Myocyte (in vitro differentiated cells): ENCODE results near the gene GUK1. TPM values are rescaled to one million over a fixed set of nuclear protein-coding genes. Genes with fewer than 3 reads are reported as not detected.
"Not testable (repeated sequence)": the region's sequence is repeated elsewhere in the genome, so short reads cannot be mapped to it uniquely, and the experiment has no call there.

ENCODE experiments used
- DNase-seq: peaks from one replicate; pipeline ENCODE4 v3.0.0-alpha.2; 2012; ENCODE audit warnings: low read depth
- total RNA-seq: library from RNA; depleted of rRNA; stranded (reverse); fragments of >200 nt; gene quantifications from 2 replicates; pipeline ENCODE4 v1.2.3, GENCODE V29; 2014

GUK1 gene
- total RNA-seq, 1 donor from 2014 or later, result 214 TPM

GRCh38 chr1:228175316-228176023 lies 35.4 kb downstream of the GUK1 start:
- DNase-seq, result no peak

- DNase-seq, result no peak
Measured at GRCh38 chr1:228176024-228176395, 35.9 kb downstream of the GUK1 start.

- DNase-seq, result no peak
Measured at GRCh38 chr1:228176461-228177182, 36.5 kb downstream of the GUK1 start.

GRCh38 chr1:228177183-228177475 lies 37.0 kb downstream of the GUK1 start:
- no peak for DNase-seq

- DNase-seq, result no peak
Measured at GRCh38 chr1:228177721-228178710, 37.9 kb downstream of the GUK1 start.

- DNase-seq, result no peak
Measured at GRCh38 chr1:228178737-228179684, 38.9 kb downstream of the GUK1 start.

GRCh38 chr1:228180271-228180958 lies 40.3 kb downstream of the GUK1 start:
- no peak for DNase-seq

- DNase-seq, result no peak
Measured at GRCh38 chr1:228180959-228181644, 41.0 kb downstream of the GUK1 start.

- no peak for DNase-seq
Measured at GRCh38 chr1:228181645-228182034, 41.6 kb downstream of the GUK1 start.

GRCh38 chr1:228182296-228183030 lies 42.4 kb downstream of the GUK1 start:
- DNase-seq, result no peak

- DNase-seq, result no peak
Measured at GRCh38 chr1:228184152-228184551, 44.1 kb downstream of the GUK1 start.

GRCh38 chr1:228185641-228185965 lies 45.5 kb downstream of the GUK1 start:
- DNase-seq, result no peak

GRCh38 chr1:228188249-228188648 lies 48.2 kb downstream of the GUK1 start:
- DNase-seq, result not testable (repeated sequence)

GRCh38 chr1:228190182-228190581 lies 50.1 kb downstream of the GUK1 start:
- DNase-seq, result no peak

GRCh38 chr1:228190778-228191177 lies 50.7 kb downstream of the GUK1 start:
- no peak for DNase-seq

- DNase-seq, result no peak
Measured at GRCh38 chr1:228194436-228194835, 54.4 kb downstream of the GUK1 start.

GRCh38 chr1:228194921-228195812 lies 55.1 kb downstream of the GUK1 start:
- no peak for DNase-seq
